VCaP (cell line): ENCODE results near the gene GATAD2A.

ENCODE experiments used
- H3K27ac ChIP-seq: fragments of 450-650 bp; 2 replicates; pipeline ENCODE4 v1.5.1; 2017
- CTCF ChIP-seq: fragments of 450-650 bp; conservative IDR thresholded peaks from 2 replicates; pipeline ENCODE4 v1.5.1; 2017; ENCODE audit warnings: mild to moderate bottlenecking, moderate library complexity

GATAD2A gene

GRCh38 chr19:19558055-19558454 lies 152.6 kb downstream of the GATAD2A start:
- no peak overlapping the region for H3K27ac ChIP-seq
- no peak for TF ChIP-seq CTCF
